T47D (cell line): ENCODE measurements around the gene CDC123.
"Not testable (repeated sequence)": the region's sequence is repeated elsewhere in the genome, so short reads cannot be mapped to it uniquely, and the experiment has no call there.

Experiments
- DNase-seq, 2 experiments: peaks; one replicate each; pipeline versions ENCODE4 v3.0.0 to v3.0.0-alpha.2; 2011 to 2012; ENCODE audit warnings: low read depth in 1 of 2, low spot score in 1 of 2
- JUND ChIP-seq: IDR thresholded peaks from 2 replicates; pipeline ENCODE4 v1.6.1; 2012; ENCODE audit warnings: low read depth
- in situ Hi-C: cut with HindIII; loops from 2 replicates; pipeline ENCODE4 v1.10.0; 2016; ENCODE audit warnings: low sequenced_read_pairs, low pct_unique_long_range_greater_than_20kb

The CDC123 gene

GRCh38 chr10:12195603-12196506, at the start of gene CDC123, which contains the start of gene NUDT5:
Gene CDC123 (plus strand): TSS chr10:12196188. CDS start chr10:12196246, 58 bp downstream.
Gene NUDT5 (minus strand): TSS chr10:12195891. CDS start chr10:12186291, 9,600 bp downstream.
- in situ Hi-C loops = no loop called here
- peak; percentile 84 to 94 for DNase-seq
- TF ChIP-seq JUND = no peak

GRCh38 chr10:12150163-12150562, 45.8 kb upstream of the CDC123 start:
- DNase-seq = peak in 1 of 2 experiments; percentile 82
- in situ Hi-C loops = no loop called here
- TF ChIP-seq JUND = no peak

GRCh38 chr10:12154516-12154915, 41.5 kb upstream of the CDC123 start:
- DNase-seq = no peak
- in situ Hi-C loops = no loop called here
- TF ChIP-seq JUND = no peak

GRCh38 chr10:12156367-12157123, 39.4 kb upstream of the CDC123 start:
- no peak for TF ChIP-seq JUND
- in situ Hi-C loops = no loop called here
- DNase-seq = no peak

GRCh38 chr10:12158111-12158510, 37.9 kb upstream of the CDC123 start:
- no peak for DNase-seq
- TF ChIP-seq JUND = no peak
- in situ Hi-C loops = no loop called here

- in situ Hi-C loops = no loop called here
- DNase-seq = no peak
- TF ChIP-seq JUND = no peak
Observed at GRCh38 chr10:12160664-12161063, 35.3 kb upstream of the CDC123 start.

GRCh38 chr10:12162927-12163326, 33.1 kb upstream of the CDC123 start:
- in situ Hi-C loops = no loop called here
- TF ChIP-seq JUND = no peak
- DNase-seq = no peak

- TF ChIP-seq JUND = no peak
- in situ Hi-C loops = no loop called here
- DNase-seq = no peak
Observed at GRCh38 chr10:12164085-12164484, 31.9 kb upstream of the CDC123 start.

- no peak for DNase-seq
- in situ Hi-C loops = no loop called here
- no peak for TF ChIP-seq JUND
Observed at GRCh38 chr10:12165036-12165435, 31.0 kb upstream of the CDC123 start.

GRCh38 chr10:12165999-12166775, 29.8 kb upstream of the CDC123 start:
- no peak for TF ChIP-seq JUND
- no peak for DNase-seq
- in situ Hi-C loops = no loop called here

- DNase-seq, in situ Hi-C loops: not testable (repeated sequence)
Observed at GRCh38 chr10:12171512-12171911, 24.5 kb upstream of the CDC123 start.

- DNase-seq = no peak
- TF ChIP-seq JUND = no peak
- in situ Hi-C loops = no loop called here
Observed at GRCh38 chr10:12177642-12178041, 18.3 kb upstream of the CDC123 start.
